Calu3 (cell line): Measurements from ENCODE around the gene PPT2. TPM values are rescaled to one million over a fixed set of nuclear protein-coding genes. Genes with fewer than 3 reads are reported as not detected.

Experiments
- BruUV-seq: library from RNA; stranded (reverse); fragments of 400-500 nt; replicated peaks from 2 replicates; lab custom pipeline; 2021; lab: Mats Ljungman, UMichigan
- CTCF ChIA-PET: fragments of 300-600 bp; sonication (Branson Sonifier 250); formaldehyde crosslinking; loops from one replicate; lab custom pipeline; 2022; ENCODE audit warnings: antibody characterized with exemption; lab: Charles Lee
- DNase-seq: peaks from one replicate; pipeline ENCODE4 v3.0.0; 2022
- H3K27ac Mint-ChIP-seq: one replicate; pipeline ENCODE4 v1.8.0; 2022; ENCODE audit warnings: mixed read lengths; ENCODE audit not compliant: unreplicated experiment
- H3K27me3 Mint-ChIP-seq: one replicate; pipeline ENCODE4 v1.8.0; 2022; ENCODE audit warnings: mixed read lengths; ENCODE audit not compliant: unreplicated experiment
- H3K36me3 Mint-ChIP-seq: one replicate; pipeline ENCODE4 v1.8.0; 2022; ENCODE audit warnings: mild to moderate bottlenecking, moderate library complexity, mixed read lengths; ENCODE audit not compliant: insufficient read depth, unreplicated experiment
- H3K4me1 Mint-ChIP-seq: one replicate; pipeline ENCODE4 v1.8.0; 2022; ENCODE audit warnings: mild to moderate bottlenecking, low read depth, mixed read lengths; ENCODE audit not compliant: unreplicated experiment
- H3K4me3 Mint-ChIP-seq: one replicate; pipeline ENCODE4 v1.8.0; 2022; ENCODE audit warnings: mild to moderate bottlenecking, low read depth, moderate library complexity, mixed read lengths; ENCODE audit not compliant: unreplicated experiment
- H3K9me3 Mint-ChIP-seq: one replicate; pipeline ENCODE4 v1.8.0; 2022; ENCODE audit warnings: low read depth, mixed read lengths; ENCODE audit not compliant: unreplicated experiment
- CTCF ChIP-seq: fragments of 200-600 bp; IDR thresholded peaks from one replicate; pipeline ENCODE4 v1.8.0; 2022; ENCODE audit warnings: antibody characterized with exemption; ENCODE audit not compliant: unreplicated experiment
- intact Hi-C: fragments of 100-400 bp; cut with micrococcal nuclease; formaldehyde crosslinking; loops from one replicate; pipeline ENCODE4 v1.10.0; 2022; ENCODE audit not compliant: unreplicated experiment
- total RNA-seq: library from RNA; stranded (reverse); gene quantifications from 2 replicates; pipeline ENCODE4 v1.2.3, GENCODE V29; 2022

The PPT2 gene
- total RNA-seq, 1 experiment from 2014 or later, result 31.0 TPM

GRCh38 chr6:32168350-32168749, 14.4 kb downstream of the PPT2 start:
- Mint-ChIP-seq H3K9me3 (no peaks in the 10 kb centered on the region), H3K27me3 (no peaks in the 10 kb centered on the region), H3K4me1 (peaks cover 9% of the 10 kb centered on the region), H3K36me3 (peaks cover 40% of the 10 kb centered on the region), H3K27ac (no peak overlapping the region), H3K4me3 (no peak overlapping the region)
- TSS peak; percentile 63 for BruUV-seq
- intact Hi-C loops, result no loop called here
- no peak for TF ChIP-seq CTCF
- CTCF ChIA-PET, result no interaction called here
- DNase-seq, result no peak

GRCh38 chr6:32168807-32169591, 15.1 kb downstream of the PPT2 start:
- no peak overlapping the region for H3K4me3 Mint-ChIP-seq
- peak; percentile 28 for TF ChIP-seq CTCF
- H3K4me1 Mint-ChIP-seq, result peaks cover 16% of the 10 kb centered on the region
- intact Hi-C loops, result no loop called here
- no peak for DNase-seq
- CTCF ChIA-PET, result no interaction called here
- H3K36me3 Mint-ChIP-seq, result peaks cover 43% of the 10 kb centered on the region
- H3K27me3 Mint-ChIP-seq, result no peaks in the 10 kb centered on the region
- no peak overlapping the region for H3K27ac Mint-ChIP-seq
- H3K9me3 Mint-ChIP-seq, result no peaks in the 10 kb centered on the region
- no TSS peak for BruUV-seq

- no peak for TF ChIP-seq CTCF
- CTCF ChIA-PET, result no interaction called here
Measured at GRCh38 chr6:32170294-32170693, 16.4 kb downstream of the PPT2 start.

GRCh38 chr6:32171234-32171633, 17.3 kb downstream of the PPT2 start:
- BruUV-seq, result no TSS peak
- H3K36me3 Mint-ChIP-seq, result peaks cover 50% of the 10 kb centered on the region
- TF ChIP-seq CTCF, result no peak
- no peaks in the 10 kb centered on the region for H3K9me3 Mint-ChIP-seq
- intact Hi-C loops, result no loop called here
- no peaks in the 10 kb centered on the region for H3K27me3 Mint-ChIP-seq
- H3K4me1 Mint-ChIP-seq, result peaks cover 26% of the 10 kb centered on the region
- no peak overlapping the region for H3K4me3 Mint-ChIP-seq
- DNase-seq, result no peak
- CTCF ChIA-PET, result no interaction called here
- no peak overlapping the region for H3K27ac Mint-ChIP-seq

More at GRCh38 chr6:32170294-32170693, 16.4 kb downstream of the PPT2 start:
- no peak for DNase-seq
- no TSS peak for BruUV-seq
- intact Hi-C loops, result no loop called here
- Mint-ChIP-seq H3K27me3 (no peaks in the 10 kb centered on the region), H3K27ac (no peak overlapping the region), H3K36me3 (peaks cover 48% of the 10 kb centered on the region), H3K9me3 (no peaks in the 10 kb centered on the region), H3K4me3 (no peak overlapping the region), H3K4me1 (peaks cover 21% of the 10 kb centered on the region)
